ENCODE results near the gene TP53INP2.
A peak's percentile ranks its signal among the peaks of the same experiment; 100 is the strongest.

DNA sequence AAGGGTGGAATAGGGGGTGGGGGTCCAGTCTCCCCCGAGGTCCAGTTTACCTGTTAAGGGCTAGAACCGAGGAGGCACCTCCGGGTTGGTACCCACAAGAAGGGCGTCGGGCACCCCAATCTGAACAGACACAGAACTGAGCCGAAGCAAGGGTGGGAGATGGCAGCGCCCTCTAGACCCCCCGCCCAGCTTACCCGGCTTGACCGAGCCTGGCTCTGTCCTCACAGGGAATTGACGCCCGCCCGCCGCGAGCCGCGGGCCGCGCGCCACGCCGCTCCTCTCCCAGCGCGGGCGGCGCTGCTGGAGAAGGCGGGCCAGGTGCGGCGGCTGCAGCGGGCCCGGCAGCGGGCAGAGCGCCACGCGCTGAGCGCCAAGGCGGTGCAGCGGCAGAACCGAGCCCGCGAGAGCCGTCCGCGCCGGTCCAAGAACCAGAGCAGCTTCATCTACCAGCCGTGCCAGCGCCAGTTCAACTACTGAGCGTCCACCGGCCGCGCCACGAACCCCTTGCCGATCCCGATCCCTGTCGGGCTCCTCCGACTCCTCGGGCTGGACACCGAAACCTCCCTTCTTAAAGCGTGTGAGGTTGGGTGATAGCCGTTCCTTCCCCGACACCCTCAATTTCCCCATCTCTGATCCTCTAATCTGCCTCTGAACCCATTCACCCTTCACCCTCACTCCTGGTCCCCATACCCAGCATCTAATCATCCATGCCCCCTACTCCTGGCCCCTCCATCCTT lies 5.9 kb downstream of the TP53INP2 start:
- no peak for TF ChIP-seq POLR2A (IDR thresholded peaks at IDR 0.05)
- TF ChIP-seq, protein P1, sequence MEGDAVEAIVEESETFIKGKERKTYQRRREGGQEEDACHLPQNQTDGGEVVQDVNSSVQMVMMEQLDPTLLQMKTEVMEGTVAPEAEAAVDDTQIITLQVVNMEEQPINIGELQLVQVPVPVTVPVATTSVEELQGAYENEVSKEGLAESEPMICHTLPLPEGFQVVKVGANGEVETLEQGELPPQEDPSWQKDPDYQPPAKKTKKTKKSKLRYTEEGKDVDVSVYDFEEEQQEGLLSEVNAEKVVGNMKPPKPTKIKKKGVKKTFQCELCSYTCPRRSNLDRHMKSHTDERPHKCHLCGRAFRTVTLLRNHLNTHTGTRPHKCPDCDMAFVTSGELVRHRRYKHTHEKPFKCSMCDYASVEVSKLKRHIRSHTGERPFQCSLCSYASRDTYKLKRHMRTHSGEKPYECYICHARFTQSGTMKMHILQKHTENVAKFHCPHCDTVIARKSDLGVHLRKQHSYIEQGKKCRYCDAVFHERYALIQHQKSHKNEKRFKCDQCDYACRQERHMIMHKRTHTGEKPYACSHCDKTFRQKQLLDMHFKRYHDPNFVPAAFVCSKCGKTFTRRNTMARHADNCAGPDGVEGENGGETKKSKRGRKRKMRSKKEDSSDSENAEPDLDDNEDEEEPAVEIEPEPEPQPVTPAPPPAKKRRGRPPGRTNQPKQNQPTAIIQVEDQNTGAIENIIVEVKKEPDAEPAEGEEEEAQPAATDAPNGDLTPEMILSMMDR (IDR thresholded peaks at IDR 0.05), result peak in 7 of 12 donors; percentile 14 to 50 (median 37)
